ENCODE results near the gene EIF3F. TPM values are rescaled to one million over a fixed set of nuclear protein-coding genes. Genes with fewer than 3 reads are reported as not detected.

EIF3F gene
- total and polyA plus RNA-seq, 11 donors = 103 to 434 (median 147) TPM

GRCh38 chr11:8000390-8000789 is 13.3 kb downstream of the EIF3F start:
- no peak overlapping the region for H3K4me3 ChIP-seq
- intact Hi-C loops (cut with DNase I) = no loop called here
- H3K36me3 ChIP-seq = peaks cover 0 to 58% (median 47%) of the 10 kb centered on the region in 9 donors
- ATAC-seq (no peak), DNase-seq (no peak)
- no peaks in the 10 kb centered on the region for H3K27me3 ChIP-seq
- peaks cover 0 to under 1% (median 0%) of the 10 kb centered on the region in 12 donors for H3K4me1 ChIP-seq
- 75 to 95% (median 83%) methylated on average over 5 of the region's 5 CpGs for WGBS, 4 donors
- no peaks in the 10 kb centered on the region for H3K9me3 ChIP-seq
- no peak overlapping the region for H3K27ac ChIP-seq
- no peak for TF ChIP-seq POLR2A (IDR thresholded peaks at IDR 0.05)
- no peak for TF ChIP-seq CTCF (IDR thresholded peaks at IDR 0.05)

- no peak overlapping the region for H3K27ac ChIP-seq
- no peak for DNase-seq
- no peak for ATAC-seq
- no peak overlapping the region for H3K4me3 ChIP-seq
- TF ChIP-seq POLR2A (IDR thresholded peaks at IDR 0.05) = no peak
- TF ChIP-seq CTCF (IDR thresholded peaks at IDR 0.05) = no peak
- H3K4me1 ChIP-seq = no peaks in the 10 kb centered on the region
- intact Hi-C loops (cut with DNase I) = no loop called here
- no peaks in the 10 kb centered on the region for H3K9me3 ChIP-seq
- peaks cover 0 to 35% (median 24%) of the 10 kb centered on the region in 9 donors for H3K36me3 ChIP-seq
- WGBS, 4 donors = 52 to 82% (median 68%) methylated on average over 1 of the region's 1 CpG
- H3K27me3 ChIP-seq = no peaks in the 10 kb centered on the region
Observed at GRCh38 chr11:8002676-8003075, 15.5 kb downstream of the EIF3F start.

GRCh38 chr11:8003187-8003586 is 16.1 kb downstream of the EIF3F start:
- intact Hi-C loops (cut with DNase I) = no loop called here
- H3K4me3 ChIP-seq = no peak overlapping the region
- no peak overlapping the region for H3K27ac ChIP-seq
- TF ChIP-seq CTCF (IDR thresholded peaks at IDR 0.05) = no peak
- no peak for TF ChIP-seq POLR2A (IDR thresholded peaks at IDR 0.05)
- ATAC-seq (no peak), DNase-seq (no peak)
- no peaks in the 10 kb centered on the region for H3K27me3 ChIP-seq
- H3K4me1 ChIP-seq = no peaks in the 10 kb centered on the region
- no peaks in the 10 kb centered on the region for H3K9me3 ChIP-seq
- WGBS, 4 donors = 77 to 85% (median 81%) methylated on average over 7 of the region's 7 CpGs
- H3K36me3 ChIP-seq = peaks cover 0 to 30% (median 19%) of the 10 kb centered on the region in 9 donors

- intact Hi-C loops (cut with DNase I) = no loop called here
- H3K27ac ChIP-seq = no peak overlapping the region
- no peaks in the 10 kb centered on the region for H3K4me1 ChIP-seq
- peaks cover 0 to 22% (median 11%) of the 10 kb centered on the region in 9 donors for H3K36me3 ChIP-seq
- TF ChIP-seq CTCF (IDR thresholded peaks at IDR 0.05) (no peak), POLR2A (IDR thresholded peaks at IDR 0.05) (no peak)
- no peaks in the 10 kb centered on the region for H3K9me3 ChIP-seq
- H3K27me3 ChIP-seq = no peaks in the 10 kb centered on the region
- DNase-seq = no peak
- 83 to 97% (median 92%) methylated on average over 2 of the region's 2 CpGs for WGBS, 4 donors
- no peak for ATAC-seq
- H3K4me3 ChIP-seq = no peak overlapping the region
Observed at GRCh38 chr11:8004008-8004407, 16.9 kb downstream of the EIF3F start.
